Endothelial cell of hepatic sinusoid (primary cell): ENCODE results near the gene DHPS.
"Not testable (repeated sequence)": the region's sequence is repeated elsewhere in the genome, so short reads cannot be mapped to it uniquely, and the experiment has no call there.

Experiments
- in situ Hi-C: cut with HindIII; loops from 2 replicates; pipeline ENCODE4 v1.10.0; 2017; ENCODE audit warnings: low sequenced_read_pairs

The DHPS gene

GRCh38 chr19:12705654-12706331, 24.1 kb upstream of the DHPS start:
- in situ Hi-C loops, result loop anchor here (10.0 kb wide), 1 partner anchor 99 kb away; the partner anchor contains the start of genes PRDX2, RNASEH2A and THSD8

GRCh38 chr19:12705169-12705568, 23.5 kb upstream of the DHPS start:
- in situ Hi-C loops, result loop anchor here (10.0 kb wide), 1 partner anchor 100 kb away; the partner anchor contains the start of genes PRDX2, RNASEH2A and THSD8

GRCh38 chr19:12703046-12703445, 21.4 kb upstream of the DHPS start:
- in situ Hi-C loops, result loop anchor here (5.0 to 10.0 kb wide), 2 partner anchors 49 to 102 kb away; partner anchors contain the start of genes BEST2, PRDX2, RNASEH2A and THSD8

- in situ Hi-C loops, result loop anchor here (5.0 to 10.0 kb wide), 2 partner anchors 51 to 103 kb away; partner anchors contain the start of genes BEST2, PRDX2, RNASEH2A and THSD8
Observed at GRCh38 chr19:12701596-12702282, 20.1 kb upstream of the DHPS start.

- in situ Hi-C loops, result no loop called here
Observed at GRCh38 chr19:12698138-12698537, 16.5 kb upstream of the DHPS start.

GRCh38 chr19:12697425-12697824, 15.7 kb upstream of the DHPS start:
- in situ Hi-C loops, result not testable (repeated sequence)

- in situ Hi-C loops, result no loop called here
Observed at GRCh38 chr19:12696366-12697335, 15.0 kb upstream of the DHPS start, which contains the start of gene FBXW9. Gene FBXW9 (minus strand): TSS chr19:12696631. CDS start chr19:12696581, 50 bp downstream.

GRCh38 chr19:12695997-12696365, 14.3 kb upstream of the DHPS start:
- in situ Hi-C loops, result no loop called here

GRCh38 chr19:12695514-12695913, 13.8 kb upstream of the DHPS start:
- in situ Hi-C loops, result no loop called here

- in situ Hi-C loops, result no loop called here
Observed at GRCh38 chr19:12695096-12695495, 13.4 kb upstream of the DHPS start.

GRCh38 chr19:12694641-12695040, 13.0 kb upstream of the DHPS start:
- in situ Hi-C loops, result no loop called here

- in situ Hi-C loops, result no loop called here
Observed at GRCh38 chr19:12692960-12693359, 11.3 kb upstream of the DHPS start.

GRCh38 chr19:12689581-12690216, 8.0 kb upstream of the DHPS start:
- in situ Hi-C loops, result no loop called here

GRCh38 chr19:12689012-12689411, 7.3 kb upstream of the DHPS start:
- in situ Hi-C loops, result no loop called here

GRCh38 chr19:12687496-12688196, 6.0 kb upstream of the DHPS start, which contains the start of gene GNG14:
Gene GNG14 (plus strand): TSS chr19:12687998. CDS start chr19:12688049, 51 bp downstream.
- in situ Hi-C loops, result no loop called here

GRCh38 chr19:12685831-12686230, 4.2 kb upstream of the DHPS start:
- in situ Hi-C loops, result no loop called here

- in situ Hi-C loops, result no loop called here
Observed at GRCh38 chr19:12680034-12680433, 1.6 kb downstream of the DHPS start.

GRCh38 chr19:12678039-12678438, 3.6 kb downstream of the DHPS start:
- in situ Hi-C loops, result not testable (repeated sequence)

GRCh38 chr19:12676928-12677327, 4.8 kb downstream of the DHPS start:
- in situ Hi-C loops, result no loop called here

- in situ Hi-C loops, result no loop called here
Observed at GRCh38 chr19:12676384-12676792, 5.3 kb downstream of the DHPS start.
